Measurements from ENCODE around the gene C10orf90. TPM values are rescaled to one million over a fixed set of nuclear protein-coding genes. Genes with fewer than 3 reads are reported as not detected.

C10orf90 gene
- total and polyA plus RNA-seq, 4 donors = 0.05 to 0.25 TPM; not detected in 2

DNA sequence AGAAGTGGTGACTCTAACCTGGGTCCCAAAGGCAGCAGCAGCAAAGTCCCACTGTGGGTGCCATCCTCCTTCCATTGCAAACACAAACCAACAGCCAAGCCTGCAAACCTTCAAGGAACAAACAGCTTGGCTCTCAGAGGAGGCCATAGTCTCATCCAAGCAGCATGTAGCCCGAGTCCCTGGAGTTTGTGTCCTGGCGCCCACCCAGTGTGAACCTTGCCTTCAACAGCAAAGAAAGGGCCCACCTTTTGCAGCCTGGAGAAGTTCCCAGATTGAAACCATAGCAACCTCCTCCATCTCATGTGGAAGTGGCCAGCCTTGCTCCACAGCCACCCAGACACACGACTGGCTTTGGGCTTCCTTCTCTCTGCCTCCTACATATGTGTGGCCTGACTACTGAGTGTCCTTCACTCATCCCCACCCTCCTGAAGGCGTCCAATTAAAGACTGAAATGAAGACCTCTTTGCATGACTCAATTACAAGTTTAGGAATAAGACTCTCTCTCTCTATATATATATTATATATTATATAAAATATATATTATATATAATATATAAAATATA lies 106.1 kb downstream of the C10orf90 start (continued):
- TF ChIP-seq RAD21 (IDR thresholded peaks at IDR 0.05) (no peak), NR2F2 (IDR thresholded peaks at IDR 0.05) (no peak), GABPA (IDR thresholded peaks at IDR 0.05 in 1 of 2, conservative IDR thresholded peaks at IDR 0.05 in 1 of 2) (no peak)
- TF ChIP-seq, protein P1, sequence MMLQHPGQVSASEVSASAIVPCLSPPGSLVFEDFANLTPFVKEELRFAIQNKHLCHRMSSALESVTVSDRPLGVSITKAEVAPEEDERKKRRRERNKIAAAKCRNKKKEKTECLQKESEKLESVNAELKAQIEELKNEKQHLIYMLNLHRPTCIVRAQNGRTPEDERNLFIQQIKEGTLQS (IDR thresholded peaks at IDR 0.05) = no peak

DNA sequence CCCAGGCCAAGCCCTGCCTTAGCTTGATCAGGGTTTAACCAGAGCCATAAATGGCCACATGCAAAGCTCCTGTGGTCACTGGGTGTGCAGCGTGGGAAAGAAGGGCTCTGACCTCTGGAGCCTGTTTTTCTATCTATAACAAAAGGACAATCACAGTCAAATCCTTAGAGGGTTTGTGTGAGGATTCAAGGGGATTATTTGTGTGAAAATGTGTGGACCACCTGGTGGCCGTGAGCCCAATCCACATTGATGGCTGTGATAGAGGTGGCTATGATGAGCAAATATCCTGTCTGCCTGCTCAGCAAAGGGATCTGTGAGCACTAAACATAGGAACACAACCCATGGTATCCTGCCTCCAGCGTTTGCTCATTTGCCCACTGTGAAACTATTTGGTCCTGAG lies 107.1 kb downstream of the C10orf90 start:
- Histone ChIP-seq H3K27ac (ENCODE audit: low read depth in 1 of 2, low read length in 2 of 2) (no peak overlapping the region), H3K9ac (ENCODE audit: low read depth in 1 of 2, low read length in 2 of 2) (no peak overlapping the region), H3K9me3 (ENCODE audit: control insufficient read depth in 4 of 4, low read length in 3 of 4) (no peaks in the 10 kb centered on the region), H3K4me1 (ENCODE audit: control insufficient read depth in 4 of 4, insufficient read depth in 4 of 4, low read length in 3 of 4) (peaks cover 0 to 4% (median 0%) of the 10 kb centered on the region in 4 donors), H3K27me3 (ENCODE audit: control insufficient read depth in 4 of 4, insufficient read depth in 4 of 4, low read length in 3 of 4) (no peaks in the 10 kb centered on the region), H3K4me3 (ENCODE audit: low read depth in 1 of 3, low read length in 3 of 3) (no peak overlapping the region), H3K36me3 (ENCODE audit: control insufficient read depth in 4 of 4, insufficient read depth in 3 of 4, low read depth in 1 of 4, low read length in 3 of 4) (no peaks in the 10 kb centered on the region)
- WGBS = 82% methylated on average over 3 of the region's 3 CpGs
- no peak for TF ChIP-seq HNF4A (conservative IDR thresholded peaks at IDR 0.05)
- TF ChIP-seq, protein P2, sequence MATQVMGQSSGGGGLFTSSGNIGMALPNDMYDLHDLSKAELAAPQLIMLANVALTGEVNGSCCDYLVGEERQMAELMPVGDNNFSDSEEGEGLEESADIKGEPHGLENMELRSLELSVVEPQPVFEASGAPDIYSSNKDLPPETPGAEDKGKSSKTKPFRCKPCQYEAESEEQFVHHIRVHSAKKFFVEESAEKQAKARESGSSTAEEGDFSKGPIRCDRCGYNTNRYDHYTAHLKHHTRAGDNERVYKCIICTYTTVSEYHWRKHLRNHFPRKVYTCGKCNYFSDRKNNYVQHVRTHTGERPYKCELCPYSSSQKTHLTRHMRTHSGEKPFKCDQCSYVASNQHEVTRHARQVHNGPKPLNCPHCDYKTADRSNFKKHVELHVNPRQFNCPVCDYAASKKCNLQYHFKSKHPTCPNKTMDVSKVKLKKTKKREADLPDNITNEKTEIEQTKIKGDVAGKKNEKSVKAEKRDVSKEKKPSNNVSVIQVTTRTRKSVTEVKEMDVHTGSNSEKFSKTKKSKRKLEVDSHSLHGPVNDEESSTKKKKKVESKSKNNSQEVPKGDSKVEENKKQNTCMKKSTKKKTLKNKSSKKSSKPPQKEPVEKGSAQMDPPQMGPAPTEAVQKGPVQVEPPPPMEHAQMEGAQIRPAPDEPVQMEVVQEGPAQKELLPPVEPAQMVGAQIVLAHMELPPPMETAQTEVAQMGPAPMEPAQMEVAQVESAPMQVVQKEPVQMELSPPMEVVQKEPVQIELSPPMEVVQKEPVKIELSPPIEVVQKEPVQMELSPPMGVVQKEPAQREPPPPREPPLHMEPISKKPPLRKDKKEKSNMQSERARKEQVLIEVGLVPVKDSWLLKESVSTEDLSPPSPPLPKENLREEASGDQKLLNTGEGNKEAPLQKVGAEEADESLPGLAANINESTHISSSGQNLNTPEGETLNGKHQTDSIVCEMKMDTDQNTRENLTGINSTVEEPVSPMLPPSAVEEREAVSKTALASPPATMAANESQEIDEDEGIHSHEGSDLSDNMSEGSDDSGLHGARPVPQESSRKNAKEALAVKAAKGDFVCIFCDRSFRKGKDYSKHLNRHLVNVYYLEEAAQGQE (IDR thresholded peaks at IDR 0.05) = no peak
- TF ChIP-seq EGR1 (IDR thresholded peaks at IDR 0.05; ENCODE audit: low read depth in 2 of 2) = no peak
- no peak for TF ChIP-seq RXRA (IDR thresholded peaks at IDR 0.05)
- no peak for TF ChIP-seq JUND (IDR thresholded peaks at IDR 0.05)
- TF ChIP-seq YY1 (IDR thresholded peaks at IDR 0.05) = no peak
- no peak for DNase-seq (ENCODE audit: low spot score)

DNA sequence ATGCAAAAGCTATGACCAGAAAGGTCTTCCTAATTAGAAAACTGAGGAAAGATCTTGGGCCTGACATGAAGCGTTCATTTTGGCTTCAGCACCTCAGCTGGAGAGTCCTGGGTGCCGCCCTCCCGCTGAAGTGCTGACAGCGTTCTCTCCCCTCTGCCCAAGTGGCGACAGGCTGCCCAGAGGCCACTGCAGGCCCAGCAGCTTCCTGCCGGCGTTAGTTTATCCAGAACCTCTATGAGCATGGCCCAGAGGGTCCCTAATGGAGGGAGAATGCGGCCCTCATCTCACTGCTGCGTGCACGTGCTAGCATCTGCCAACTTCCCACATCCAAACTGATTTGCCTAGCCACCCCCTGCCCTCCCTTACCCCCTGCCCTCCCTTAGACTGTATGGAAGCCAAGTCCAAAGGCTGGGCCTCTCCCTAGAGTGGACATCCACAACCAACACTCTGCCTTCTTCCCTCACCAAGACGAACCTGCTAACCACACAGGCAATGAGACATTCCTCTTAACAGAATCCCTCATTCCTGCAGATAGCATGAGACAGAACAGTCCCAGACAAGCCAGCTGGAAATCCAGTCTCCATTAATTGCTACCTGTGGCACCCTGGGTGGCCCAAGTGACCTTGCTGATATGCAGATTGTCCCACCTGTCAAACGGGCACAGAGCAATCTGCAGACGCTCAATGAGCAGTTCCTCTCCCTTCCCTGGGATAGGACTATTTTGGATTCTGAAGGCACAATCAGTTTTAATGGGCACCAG lies 108.4 kb downstream of the C10orf90 start:
- Histone ChIP-seq H3K9me3 (ENCODE audit: control insufficient read depth in 4 of 4, low read length in 3 of 4) (no peaks in the 10 kb centered on the region), H3K27ac (ENCODE audit: low read depth in 1 of 2, low read length in 2 of 2) (no peak overlapping the region), H3K9ac (ENCODE audit: low read depth in 1 of 2, low read length in 2 of 2) (no peak overlapping the region), H3K4me1 (ENCODE audit: control insufficient read depth in 4 of 4, insufficient read depth in 4 of 4, low read length in 3 of 4) (peaks cover 0 to 4% (median 0%) of the 10 kb centered on the region in 4 donors), H3K36me3 (ENCODE audit: control insufficient read depth in 4 of 4, insufficient read depth in 3 of 4, low read depth in 1 of 4, low read length in 3 of 4) (no peaks in the 10 kb centered on the region), H3K4me3 (ENCODE audit: low read depth in 1 of 3, low read length in 3 of 3) (no peak overlapping the region), H3K27me3 (ENCODE audit: control insufficient read depth in 4 of 4, insufficient read depth in 4 of 4, low read length in 3 of 4) (no peaks in the 10 kb centered on the region)
- TF ChIP-seq, protein P3, sequence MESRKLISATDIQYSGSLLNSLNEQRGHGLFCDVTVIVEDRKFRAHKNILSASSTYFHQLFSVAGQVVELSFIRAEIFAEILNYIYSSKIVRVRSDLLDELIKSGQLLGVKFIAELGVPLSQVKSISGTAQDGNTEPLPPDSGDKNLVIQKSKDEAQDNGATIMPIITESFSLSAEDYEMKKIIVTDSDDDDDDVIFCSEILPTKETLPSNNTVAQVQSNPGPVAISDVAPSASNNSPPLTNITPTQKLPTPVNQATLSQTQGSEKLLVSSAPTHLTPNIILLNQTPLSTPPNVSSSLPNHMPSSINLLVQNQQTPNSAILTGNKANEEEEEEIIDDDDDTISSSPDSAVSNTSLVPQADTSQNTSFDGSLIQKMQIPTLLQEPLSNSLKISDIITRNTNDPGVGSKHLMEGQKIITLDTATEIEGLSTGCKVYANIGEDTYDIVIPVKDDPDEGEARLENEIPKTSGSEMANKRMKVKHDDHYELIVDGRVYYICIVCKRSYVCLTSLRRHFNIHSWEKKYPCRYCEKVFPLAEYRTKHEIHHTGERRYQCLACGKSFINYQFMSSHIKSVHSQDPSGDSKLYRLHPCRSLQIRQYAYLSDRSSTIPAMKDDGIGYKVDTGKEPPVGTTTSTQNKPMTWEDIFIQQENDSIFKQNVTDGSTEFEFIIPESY (IDR thresholded peaks at IDR 0.05) = no peak
- TF ChIP-seq TAF1 (conservative IDR thresholded peaks at IDR 0.05) = no peak
- TF ChIP-seq, protein P2 (IDR thresholded peaks at IDR 0.05) = no peak
- TF ChIP-seq, protein P4, sequence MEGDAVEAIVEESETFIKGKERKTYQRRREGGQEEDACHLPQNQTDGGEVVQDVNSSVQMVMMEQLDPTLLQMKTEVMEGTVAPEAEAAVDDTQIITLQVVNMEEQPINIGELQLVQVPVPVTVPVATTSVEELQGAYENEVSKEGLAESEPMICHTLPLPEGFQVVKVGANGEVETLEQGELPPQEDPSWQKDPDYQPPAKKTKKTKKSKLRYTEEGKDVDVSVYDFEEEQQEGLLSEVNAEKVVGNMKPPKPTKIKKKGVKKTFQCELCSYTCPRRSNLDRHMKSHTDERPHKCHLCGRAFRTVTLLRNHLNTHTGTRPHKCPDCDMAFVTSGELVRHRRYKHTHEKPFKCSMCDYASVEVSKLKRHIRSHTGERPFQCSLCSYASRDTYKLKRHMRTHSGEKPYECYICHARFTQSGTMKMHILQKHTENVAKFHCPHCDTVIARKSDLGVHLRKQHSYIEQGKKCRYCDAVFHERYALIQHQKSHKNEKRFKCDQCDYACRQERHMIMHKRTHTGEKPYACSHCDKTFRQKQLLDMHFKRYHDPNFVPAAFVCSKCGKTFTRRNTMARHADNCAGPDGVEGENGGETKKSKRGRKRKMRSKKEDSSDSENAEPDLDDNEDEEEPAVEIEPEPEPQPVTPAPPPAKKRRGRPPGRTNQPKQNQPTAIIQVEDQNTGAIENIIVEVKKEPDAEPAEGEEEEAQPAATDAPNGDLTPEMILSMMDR (IDR thresholded peaks at IDR 0.05; ENCODE audit: low read depth, low read length, missing input control) = no peak
- no peak for TF ChIP-seq RAD21 (IDR thresholded peaks at IDR 0.05)
- no peak for TF ChIP-seq YY1 (IDR thresholded peaks at IDR 0.05)
- no peak for TF ChIP-seq FOXA2 (IDR thresholded peaks at IDR 0.05)
- TF ChIP-seq FOXA1 (IDR thresholded peaks at IDR 0.05) = no peak
- no peak for TF ChIP-seq EGR1 (IDR thresholded peaks at IDR 0.05; ENCODE audit: low read depth in 2 of 2)
- TF ChIP-seq SP1 (IDR thresholded peaks at IDR 0.05) = no peak
- TF ChIP-seq GABPA (IDR thresholded peaks at IDR 0.05 in 1 of 2, conservative IDR thresholded peaks at IDR 0.05 in 1 of 2) = no peak
- no peak for TF ChIP-seq RXRA (IDR thresholded peaks at IDR 0.05)
- TF ChIP-seq, protein P1 (IDR thresholded peaks at IDR 0.05) = no peak
- 82% methylated on average over 13 of the region's 13 CpGs for WGBS
- no peak for DNase-seq (ENCODE audit: low spot score)

All from liver (tissue), 9 donors.